ENCODE results near the gene GATAD1.
"Not testable (repeated sequence)": the region's sequence is repeated elsewhere in the genome, so short reads cannot be mapped to it uniquely, and the experiment has no call there.

GATAD1 gene

GRCh38 chr7:92437956-92438491, 9.3 kb upstream of the GATAD1 start:
- DNase-seq = no peak

- DNase-seq = not testable (repeated sequence)
These were observed 4.6 kb upstream of the GATAD1 start for GRCh38 chr7:92442720-92443119.

DNA sequence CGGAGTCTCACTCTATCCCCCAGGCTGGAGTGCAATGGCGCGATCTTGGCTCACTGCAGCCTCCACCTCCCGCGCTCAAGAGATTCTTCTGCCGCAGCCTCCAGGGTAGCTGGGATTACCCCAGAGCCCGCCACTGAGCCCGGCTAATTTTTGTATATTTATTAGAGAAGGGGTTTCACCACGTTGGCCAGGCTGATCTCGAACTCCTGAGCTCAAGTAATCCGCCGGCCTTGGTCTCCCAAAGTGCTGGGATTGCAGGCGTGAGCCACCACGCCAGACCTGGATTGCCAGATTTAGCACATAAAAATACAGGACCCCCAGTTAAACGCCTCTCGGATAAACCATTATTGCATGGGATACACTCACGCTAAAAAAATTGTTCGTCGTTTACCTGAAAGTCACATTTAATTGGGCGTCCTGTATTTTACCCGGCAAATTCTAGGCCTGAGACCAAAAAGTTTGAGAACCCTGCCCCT, 375 bp upstream of the GATAD1 start:
- DNase-seq = no peak

DNA sequence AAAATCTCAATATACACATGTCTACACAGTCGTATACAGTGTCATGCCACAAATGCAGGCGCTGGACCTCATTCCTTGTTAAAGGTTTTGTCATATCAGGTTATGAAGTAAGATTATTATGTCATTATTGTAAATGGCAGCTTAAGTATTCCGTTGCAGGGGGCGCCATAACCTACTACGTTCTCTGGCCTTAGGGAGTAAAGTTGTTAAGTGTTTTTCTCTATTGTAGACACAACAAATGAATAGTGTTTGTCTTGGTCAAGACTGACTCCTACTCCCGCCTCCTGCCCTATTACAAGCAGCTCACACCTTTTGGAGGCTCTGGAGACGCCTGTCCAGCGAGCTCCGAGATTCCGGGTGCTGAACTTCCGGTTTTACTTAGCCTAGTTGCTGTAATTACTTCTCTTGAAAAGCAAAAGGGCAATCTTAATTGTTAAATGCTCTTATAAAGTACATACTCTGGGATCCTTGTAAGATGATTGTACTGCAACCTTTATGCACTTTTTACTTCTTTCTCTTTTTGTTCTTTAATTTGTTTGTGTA, 994 bp downstream of the GATAD1 start:
- DNase-seq = peak; percentile 67

DNA sequence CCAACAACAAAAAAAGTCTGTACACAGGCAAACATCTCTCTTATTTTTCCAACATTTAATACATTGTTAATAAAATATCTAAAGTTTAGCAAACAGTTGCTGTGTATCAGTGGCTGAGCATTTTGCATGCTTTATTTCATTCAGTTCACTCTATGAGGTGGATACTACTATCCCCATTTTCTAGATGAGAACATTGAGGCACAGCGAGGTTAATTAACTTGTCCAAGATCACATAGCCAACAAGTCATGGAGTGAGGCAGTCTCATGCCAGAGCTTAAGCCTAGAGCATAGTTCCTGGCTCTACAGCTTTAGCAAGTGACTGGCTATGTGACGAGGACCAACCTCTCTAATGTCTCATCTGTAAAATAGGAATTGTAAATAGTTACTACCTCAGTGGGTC, 4.4 kb downstream of the GATAD1 start:
- DNase-seq = no peak

DNA sequence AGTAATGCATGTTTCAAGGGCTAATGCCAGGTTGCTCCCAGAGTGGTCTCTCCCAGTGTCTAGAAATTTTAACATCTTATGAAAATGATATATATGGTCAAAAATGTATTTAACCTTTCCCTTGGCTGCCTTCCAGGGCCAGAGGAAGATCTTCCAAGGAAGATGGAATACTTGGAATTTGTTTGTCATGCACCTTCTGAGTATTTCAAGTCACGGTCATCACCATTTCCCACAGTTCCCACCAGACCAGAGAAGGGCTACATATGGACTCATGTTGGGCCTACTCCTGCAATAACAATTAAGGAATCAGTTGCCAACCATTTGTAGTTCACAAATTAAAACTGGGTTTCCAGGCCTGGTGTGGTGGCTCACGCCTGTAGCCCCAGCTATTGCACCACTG, 9.0 kb downstream of the GATAD1 start:
- no peak for DNase-seq

- DNase-seq = no peak
These were observed 12.8 kb downstream of the GATAD1 start for GRCh38 chr7:92460109-92460508.

DNA sequence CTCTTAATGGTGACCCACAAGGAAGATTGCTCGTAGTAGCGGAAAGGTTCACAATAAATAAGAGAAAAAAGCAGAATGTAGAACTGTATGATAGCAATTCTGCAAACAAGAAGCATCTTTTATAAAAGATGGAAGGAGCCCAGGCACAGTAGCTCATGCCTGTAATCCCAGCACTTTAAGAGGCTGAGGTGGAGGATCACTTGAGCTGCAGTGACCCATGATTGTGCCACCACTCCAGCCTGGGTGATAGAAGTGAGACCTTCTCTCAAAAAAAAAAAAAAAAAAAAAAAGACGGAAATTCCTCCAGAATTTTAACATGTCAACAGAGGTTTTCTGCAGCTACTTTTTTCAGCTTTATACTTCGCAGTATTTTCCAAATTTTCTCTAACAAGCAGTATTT, 13.2 kb downstream of the GATAD1 start:
- no peak for DNase-seq

DNA sequence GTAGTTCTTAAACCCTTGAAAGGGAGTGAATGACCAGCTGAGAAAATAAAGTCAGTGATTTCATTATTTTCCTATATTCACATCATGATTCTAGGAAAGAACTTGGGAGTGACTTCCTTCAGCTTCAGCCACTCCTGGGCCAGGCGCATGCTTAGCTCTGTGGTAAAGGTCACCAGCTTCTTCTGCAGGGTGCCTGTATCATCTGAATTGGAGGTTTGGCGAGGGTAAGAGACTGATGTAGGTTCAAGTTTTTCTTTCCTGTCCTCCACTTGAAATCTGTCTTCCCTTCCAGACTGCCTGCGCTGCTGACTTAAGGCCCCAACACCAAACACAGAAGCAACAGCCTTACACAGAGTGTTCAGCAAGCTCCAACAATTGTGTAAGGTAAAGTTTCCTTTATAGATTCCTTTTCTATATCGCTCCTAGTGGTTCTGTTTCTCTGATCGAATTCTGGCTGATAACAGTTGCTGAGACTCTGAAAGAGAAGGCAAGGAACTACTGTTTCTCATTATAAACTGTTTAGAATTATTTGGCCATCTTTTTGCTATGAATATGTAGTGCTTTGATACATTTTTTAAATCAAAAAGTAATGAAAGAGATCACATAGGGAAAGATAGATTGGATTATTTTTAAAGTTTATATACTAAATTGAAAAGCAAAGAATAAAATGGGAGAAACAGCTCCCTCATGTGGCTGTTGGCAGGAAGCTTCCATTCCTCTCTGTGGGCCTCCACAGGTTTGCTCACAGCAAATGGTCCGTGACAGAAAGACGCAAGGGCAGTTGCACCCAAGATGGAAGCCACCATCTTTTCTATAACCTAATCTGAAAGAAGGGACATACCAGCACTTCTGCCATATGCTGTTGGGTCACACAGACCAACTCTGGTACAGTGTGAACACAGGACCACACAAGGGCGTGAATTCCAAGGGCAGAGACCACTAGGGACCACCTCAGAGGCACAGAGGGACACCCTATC, 14.0 kb downstream of the GATAD1 start:
- no peak for DNase-seq

GRCh38 chr7:92462560-92462959, 15.3 kb downstream of the GATAD1 start:
- no peak for DNase-seq

- peak; percentile 60 for DNase-seq
These were observed 17.2 kb downstream of the GATAD1 start for GRCh38 chr7:92464515-92464914.

- DNase-seq = no peak
These were observed 19.4 kb downstream of the GATAD1 start for GRCh38 chr7:92466682-92467081.

DNA sequence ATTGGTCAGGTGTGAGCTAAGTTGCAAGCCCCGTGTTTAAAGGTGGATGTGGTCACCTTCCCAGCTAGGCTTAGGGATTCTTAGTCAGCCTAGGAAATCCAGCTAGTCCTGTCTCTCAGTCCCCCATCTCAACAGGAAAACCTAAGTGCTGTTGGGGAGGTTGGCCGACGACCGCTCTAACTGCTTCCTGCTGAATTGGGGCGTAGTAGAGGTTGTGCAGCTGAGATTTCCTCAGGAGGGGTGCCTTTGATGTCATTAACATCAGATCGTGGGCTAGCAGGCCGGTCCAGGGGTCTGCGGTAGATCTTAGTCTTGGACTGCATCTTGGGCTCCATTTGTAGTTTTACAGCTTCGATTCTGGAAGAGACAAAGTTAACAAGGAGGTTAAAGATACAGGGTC, 21.3 kb downstream of the GATAD1 start:
- not testable (repeated sequence) for DNase-seq

DNA sequence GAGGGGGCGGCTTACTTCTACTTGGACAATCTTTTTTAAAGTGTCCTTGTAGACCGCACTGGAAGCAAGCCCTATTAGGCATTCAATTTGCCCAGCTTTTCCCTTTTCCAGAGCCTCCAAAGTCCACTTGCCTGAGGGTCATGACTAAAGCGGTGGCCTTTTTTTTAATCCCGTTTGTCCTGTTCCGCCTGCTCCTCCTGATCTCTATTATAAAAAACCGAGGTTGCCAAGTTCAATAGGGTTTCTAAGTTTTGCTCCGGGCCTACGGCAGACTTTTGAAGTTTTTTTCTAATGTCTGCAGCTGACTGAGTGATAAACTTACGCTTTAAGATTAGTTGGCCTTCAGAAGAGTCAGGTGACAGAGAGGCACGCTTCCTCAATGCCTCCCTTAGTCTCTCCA, 26.7 kb downstream of the GATAD1 start:
- not testable (repeated sequence) for DNase-seq

DNA sequence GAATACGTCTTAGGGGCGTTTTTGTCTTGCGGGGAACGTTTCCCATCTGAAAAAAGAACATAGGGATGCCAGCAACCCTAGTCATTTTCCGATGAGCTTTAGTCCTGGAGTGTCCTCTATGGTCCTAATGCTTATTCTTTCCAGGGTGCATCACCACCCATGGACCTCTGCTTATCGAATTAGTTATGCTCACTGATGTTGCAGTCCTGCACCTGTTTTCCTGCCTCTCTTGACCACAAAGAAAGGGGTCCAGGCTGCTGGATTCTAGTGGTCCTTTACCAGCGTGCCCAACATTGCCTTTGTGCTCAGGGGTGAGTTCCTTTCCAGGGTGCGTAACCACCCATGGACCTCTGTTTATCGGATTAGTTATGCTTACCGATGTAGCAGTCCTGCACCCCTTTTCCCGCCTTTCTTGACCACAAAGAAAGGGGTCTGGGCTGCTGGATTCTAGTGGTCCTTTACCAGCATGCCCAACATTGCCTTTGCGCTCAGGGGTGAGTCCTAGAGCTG, 28.0 kb downstream of the GATAD1 start:
- DNase-seq = not testable (repeated sequence)

DNA sequence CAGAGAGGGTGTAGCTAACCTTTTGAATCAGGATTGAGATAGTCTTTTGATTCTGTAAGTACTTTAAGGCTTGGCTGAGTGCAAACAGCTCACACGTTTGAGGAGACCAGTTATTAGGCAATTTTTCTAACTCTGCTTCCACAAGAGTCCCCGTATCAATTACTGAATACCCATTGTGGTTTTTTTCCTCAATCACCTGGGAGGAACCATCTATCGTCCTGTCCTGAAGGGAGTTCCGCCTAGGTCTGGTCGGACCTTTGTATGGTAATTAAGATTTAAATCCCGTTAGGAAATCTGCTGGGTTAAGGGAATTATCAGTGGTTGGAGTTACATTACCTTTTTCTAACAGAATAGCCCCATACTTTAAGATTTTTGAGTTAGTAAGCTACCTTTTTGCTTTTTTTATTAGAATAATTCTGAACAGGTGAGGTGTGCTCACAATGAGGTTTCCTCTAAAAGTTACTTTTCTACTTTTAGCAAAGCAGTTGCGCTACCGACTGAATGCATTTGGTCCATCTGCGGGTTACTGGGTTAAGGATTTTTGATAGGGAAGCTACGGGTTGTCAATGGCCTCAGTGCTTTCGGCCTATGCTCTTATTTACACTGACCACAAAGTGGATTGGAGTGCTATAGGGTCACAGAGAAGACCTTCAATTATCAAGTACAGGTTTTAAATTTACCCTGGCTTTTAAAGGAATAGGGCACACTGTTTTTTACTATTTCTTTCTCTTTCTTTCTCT, 28.7 kb downstream of the GATAD1 start:
- not testable (repeated sequence) for DNase-seq

DNA sequence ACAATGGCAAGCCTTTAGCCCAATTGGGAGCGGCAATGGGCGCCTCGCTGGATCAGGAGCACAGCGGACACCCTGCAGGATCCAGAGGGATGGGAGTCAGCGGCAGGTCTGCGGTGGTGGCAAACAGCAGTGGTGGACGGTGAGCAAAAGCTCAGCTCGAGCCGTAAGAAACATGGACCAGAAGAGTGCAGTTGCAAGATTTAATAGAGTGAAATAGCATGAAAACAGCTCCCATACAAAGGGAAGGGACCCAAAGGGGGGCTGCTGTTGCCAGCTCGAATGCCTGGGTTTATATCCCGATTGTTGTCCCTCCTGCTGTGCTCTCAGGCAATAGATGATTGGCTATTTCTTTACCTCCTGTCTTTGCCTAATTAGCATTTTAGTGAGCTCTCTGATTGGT, 30.4 kb downstream of the GATAD1 start, which contains the start of gene ERVW-1:
TSS of gene ERVW-1 (minus strand) at position 266 of the 400 bp plus-strand sequence. CDS start 7,565 bp downstream, outside the sequence.
- DNase-seq = not testable (repeated sequence)

GRCh38 chr7:92478095-92478494, 30.8 kb downstream of the GATAD1 start:
- no peak for DNase-seq

DNA sequence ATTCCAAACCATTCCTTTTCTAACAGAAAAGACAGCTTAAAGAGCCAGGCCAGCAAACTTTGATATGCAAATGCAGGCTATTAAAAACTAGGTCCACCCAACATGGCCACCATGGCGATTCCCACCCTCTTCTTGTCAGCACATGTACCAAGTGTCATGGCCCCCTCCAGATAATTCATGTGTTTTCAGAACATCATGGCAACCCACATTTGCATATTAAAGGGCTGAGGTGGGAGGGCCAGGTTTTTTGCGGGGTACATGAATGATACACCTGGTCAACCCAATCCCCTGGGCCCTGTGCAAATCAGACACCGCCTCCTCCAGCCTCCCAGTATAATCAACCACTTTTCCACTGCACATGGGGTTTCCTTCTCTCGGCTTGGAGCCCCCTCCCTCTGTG, 31.4 kb downstream of the GATAD1 start:
- DNase-seq = no peak

DNA sequence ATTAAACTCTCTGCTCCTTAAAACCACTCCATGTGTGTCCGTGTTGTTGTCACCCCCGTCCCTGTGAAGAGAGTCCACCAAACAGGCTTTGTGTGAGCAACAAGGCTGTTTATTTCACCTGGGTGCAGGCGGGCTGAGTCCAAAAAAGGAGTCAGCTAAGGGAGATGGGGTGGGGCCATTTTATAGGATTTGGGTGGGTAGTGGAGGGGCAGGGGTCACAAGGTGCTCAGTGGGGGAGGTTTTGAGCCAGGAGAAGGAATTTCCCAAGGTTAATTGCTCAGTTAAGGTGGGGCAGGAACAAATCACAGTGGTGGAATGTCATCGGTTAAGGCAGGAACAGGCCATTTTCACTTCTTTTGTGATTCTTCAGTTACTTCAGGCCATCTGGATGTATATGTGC, 31.9 kb downstream of the GATAD1 start:
- DNase-seq = not testable (repeated sequence)

DNA sequence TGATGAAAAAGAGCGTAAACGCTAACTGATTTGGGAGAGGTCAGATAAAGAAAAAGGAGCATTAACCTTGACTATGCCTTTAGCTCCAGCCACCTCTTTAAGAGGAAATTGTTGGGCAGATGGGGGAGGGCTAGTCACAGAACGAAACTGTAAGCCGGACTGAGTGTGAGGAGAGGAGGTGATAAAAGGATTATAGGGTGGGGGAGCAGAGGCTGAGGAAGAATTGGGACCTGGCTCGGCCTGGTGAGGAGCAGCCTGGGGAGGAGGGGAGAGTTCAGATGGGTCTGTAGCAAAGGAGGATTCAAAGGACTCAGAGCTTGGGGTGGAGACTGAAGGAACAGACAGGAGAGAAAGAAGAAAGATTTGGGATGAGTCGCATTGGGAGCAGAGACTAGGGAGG, 36.3 kb downstream of the GATAD1 start:
- DNase-seq = not testable (repeated sequence)

- DNase-seq = not testable (repeated sequence)
These were observed 36.9 kb downstream of the GATAD1 start for GRCh38 chr7:92484226-92484625.

All from islet precursor cell (in vitro differentiated cells).